GM15510 (cell line): ENCODE measurements around the gene PGAM2.

Experiments
- POLR2A ChIP-seq: IDR thresholded peaks from 3 replicates; pipeline ENCODE4 v1.6.1; 2011; ENCODE audit warnings: borderline replicate concordance; ENCODE audit not compliant: insufficient read length; ENCODE audit errors: extremely low read depth

The PGAM2 gene

DNA sequence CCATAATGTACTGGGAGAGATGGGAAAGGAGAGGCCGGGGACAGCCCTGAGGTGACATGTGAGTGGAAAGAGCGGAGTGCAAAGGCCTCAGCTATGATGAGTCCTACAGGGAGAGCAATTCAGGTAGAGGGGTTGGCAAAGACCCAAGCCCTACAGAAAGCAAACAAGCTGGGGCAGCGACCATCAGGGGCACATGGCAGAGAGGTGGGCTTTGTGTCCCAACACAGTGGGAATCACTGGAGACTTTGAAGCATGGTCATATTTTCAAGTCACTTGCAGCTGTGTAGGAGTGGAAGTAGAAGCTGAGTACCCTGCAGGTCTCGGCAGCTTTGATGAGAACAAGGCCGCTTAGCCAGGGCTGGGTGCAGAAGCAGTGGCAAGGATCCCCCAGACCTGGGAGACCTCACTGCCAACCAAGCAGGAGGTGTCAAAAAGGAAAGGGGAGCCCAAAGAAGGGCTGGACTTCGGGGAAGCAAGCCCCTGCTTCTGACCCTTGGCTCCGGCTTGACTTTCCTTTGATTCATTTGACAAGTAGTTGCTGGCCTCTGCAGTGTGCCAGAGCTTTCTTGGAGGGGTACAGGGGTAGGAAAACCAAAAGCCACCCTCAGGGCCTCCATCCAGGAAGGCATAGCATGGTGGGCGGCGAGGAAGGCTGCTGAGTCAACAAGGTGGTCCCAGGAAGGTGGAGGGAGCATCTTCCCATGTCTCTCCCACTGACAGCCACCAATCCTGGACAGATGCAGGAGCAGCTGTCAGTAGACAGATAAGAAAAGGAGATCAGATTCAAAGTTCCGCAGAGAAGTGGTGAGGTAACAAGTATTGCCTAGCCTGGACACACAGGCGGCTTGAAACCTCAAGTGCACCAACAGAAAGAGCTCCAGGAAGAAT is 1.9 kb upstream of the PGAM2 start:
- no peak for TF ChIP-seq POLR2A

DNA sequence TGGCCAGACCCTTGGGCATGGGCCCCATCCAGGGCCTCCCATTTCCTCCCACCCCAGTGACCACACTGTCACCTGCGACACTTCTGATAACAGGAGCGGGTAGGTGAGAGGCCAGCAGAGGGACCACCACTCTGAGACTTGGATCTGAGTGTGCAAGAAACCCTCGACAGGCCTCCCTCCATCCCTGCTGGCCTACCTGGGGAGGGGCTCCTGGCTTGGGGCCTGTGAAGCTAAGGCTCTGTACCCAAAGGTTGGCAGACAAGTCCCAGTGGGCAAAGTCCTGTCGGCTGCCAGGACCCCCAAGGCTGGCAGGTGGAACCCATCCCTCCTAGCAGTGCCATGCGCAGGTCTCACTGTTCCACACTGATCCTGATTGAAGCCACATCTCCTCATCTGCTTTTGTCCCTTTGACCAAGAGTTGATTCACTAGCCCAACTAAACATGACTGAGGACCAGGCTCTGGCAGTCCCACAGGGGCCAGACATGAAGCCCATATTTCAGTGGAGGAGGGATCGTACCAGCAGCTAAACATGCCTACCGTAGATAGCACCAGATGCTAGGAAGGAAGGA is 1.2 kb upstream of the PGAM2 start:
- no peak for TF ChIP-seq POLR2A

DNA sequence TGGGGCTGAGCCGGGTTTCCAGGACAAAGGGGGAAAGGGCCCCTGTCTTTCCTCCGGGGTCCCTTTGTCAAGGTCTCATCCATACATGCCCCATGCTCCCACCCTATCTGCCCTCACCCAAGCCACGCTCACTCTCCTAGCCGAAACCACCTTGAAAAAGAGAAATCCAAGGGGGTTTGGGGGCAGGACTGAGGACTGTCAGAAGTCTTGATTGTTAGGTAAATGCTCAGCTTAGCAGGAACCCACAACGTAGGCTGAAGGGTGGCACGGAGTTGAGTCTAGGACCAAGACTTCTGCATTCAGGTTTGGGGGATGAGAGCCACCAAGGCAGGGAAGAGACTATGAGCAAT is 719 bp upstream of the PGAM2 start:
- no peak for TF ChIP-seq POLR2A

DNA sequence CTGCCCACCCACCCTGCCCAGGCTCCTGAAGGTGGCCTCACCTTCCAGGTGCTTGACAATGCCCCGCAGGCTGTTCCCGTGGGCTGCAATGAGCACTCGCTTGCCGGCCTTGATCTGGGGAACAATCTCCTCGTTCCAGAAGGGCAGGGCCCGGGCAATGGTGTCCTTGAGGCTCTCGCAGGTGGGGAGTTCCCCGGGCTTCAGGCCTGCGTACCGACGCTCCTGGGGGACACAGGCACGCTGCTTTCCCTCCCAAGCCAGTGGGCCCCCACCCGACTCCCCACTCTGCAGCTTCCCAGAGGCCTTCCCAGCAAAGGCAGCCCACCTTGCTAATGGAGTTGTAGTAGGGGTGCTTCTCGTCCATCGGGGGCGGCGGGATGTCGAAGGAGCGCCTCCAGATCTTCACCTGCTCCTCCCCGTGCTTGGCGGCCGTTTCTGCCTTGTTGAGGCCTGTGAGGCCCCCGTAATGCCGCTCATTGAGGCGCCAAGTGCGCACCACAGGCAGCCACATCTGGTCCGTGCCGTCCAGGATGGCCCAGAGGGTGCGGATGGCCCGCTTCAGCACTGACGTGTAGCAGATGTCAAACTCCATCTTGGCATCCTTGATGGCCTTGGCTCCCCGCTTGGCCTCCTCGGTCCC is 456 bp downstream of the PGAM2 start:
- TF ChIP-seq POLR2A: no peak

DNA sequence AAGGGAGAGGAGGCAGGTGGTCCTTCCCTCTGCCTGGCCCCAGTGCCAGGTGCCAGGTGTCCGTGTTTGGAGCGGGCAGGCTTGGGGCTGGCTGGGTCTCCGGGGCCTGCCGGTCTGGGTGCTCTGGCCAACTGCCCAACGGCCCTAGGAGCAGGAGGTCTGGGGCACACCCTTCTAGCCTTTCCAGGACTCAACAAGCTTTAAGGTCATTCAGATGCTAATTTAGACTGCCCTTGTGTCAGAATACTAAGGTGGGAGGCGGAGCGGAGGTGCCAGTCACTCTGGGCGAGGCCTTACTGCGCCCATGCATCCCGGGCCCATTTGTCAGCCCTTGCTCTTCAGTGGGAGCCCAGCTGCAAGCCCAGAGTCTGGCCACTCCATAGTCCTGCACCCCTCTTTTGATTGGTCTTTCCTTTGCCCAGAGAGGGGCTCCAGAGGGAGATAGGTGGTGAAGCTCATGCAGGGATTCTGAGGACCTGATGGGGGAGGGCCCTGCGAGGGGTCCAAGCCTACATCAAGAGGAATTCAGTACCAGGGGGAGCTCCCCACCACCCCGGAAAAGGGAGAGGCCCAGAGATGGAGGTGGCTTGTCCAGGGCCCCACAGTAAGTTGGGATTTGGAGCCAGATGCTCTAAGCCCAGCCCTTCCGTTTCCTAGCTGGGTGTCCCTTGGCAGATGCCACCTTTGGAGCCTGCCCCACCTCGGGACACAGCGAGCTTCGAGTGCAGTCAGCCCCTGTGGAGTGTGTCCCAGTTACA is 1.3 kb downstream of the PGAM2 start:
- no peak for TF ChIP-seq POLR2A

DNA sequence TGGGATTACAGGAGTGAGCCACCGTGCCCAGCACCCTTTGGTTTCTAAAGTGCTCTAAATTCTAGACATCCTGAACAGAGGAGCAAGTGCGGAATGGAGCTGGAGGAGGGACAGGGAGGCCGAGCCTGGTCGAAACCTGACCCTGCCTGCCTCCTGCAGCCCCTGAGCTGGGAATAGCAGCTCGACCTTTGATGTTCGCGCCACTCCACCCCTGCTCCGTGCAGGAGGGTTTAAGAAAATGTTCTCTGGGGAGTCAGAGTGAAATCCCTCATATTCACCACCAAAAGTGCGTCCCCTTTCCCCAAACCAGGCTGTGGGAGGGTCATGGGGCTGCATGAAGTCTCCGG is 1.8 kb downstream of the PGAM2 start:
- no peak for TF ChIP-seq POLR2A

DNA sequence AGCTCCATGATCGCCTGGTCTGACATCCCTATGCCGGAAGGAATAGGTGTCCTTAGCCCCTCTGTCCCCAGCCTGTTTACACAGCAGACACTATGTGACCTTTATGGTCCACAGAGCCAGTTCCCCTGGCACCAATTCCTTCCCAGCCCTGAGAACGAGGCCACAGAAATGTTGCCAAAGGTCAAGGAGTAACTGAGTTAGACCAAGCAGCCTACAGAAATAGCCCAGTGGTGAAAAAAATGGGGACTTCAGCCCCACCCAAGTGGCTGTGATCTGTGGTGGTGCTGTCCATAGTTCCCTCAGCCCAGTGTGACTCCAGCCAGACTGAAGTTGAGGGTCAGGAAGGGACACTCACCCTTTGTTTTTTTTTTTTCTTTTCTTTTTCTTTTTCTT is 2.5 kb downstream of the PGAM2 start:
- no peak for TF ChIP-seq POLR2A

DNA sequence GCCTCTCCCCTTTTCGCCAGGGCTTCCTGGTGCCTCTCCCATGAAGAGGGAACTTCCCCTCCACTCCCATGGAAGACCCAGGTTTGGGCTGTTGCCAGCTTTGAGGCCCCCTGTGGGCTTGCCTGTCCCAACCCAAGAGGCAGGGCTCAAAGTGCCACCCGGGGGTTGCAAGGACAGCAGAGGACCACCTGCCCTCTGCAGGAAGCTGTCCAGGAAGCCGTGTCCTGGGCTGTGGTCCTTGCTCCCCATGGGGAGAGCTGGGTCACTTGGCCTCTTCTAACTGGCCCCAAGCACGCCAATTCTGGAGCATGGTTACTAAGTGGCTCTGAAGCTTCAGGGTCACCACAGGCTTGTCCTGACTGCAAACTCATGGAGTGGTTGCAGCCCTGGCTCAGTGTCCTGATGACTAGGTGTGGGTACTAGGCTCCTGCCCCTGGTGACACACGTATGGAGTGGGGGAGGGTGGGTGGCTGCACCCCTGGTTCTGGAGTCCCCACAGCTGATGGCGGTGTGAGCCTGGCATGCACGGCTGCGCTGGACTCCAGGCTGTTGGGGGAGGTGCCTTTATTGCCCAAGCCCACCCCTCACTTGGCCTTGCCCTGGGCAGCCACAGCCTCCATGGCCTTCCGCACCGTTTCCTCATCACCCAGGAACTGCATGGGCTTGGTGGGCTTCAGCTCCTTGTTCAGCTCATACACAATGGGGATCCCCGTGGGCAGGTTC is 3.0 kb downstream of the PGAM2 start:
- no peak for TF ChIP-seq POLR2A

DNA sequence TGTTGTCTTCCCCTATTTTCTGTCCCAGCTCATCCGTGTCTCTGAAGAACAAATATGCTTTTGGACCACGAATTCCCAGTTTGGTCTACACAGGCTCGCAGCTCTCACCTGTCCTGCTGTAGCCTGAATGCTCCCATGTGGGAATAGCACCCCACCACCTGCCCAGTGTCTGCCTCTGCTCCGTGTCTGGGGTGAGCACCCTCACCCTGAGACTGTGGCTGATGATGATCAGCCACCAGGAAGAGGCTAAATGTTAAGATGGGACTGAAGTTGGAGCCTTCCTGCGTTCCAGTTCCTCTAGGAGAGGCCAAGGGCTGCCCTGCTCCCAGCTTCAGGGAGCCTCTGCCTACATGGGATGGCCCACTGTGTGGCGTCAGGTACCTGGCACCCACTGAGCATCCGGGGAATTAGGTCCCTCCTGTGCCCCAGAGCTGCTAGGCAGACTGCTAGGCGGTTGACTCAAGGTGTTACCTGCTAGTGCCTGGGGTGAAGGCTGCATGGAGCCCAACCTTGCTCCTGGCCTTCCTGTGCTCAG is 3.7 kb downstream of the PGAM2 start:
- no peak for TF ChIP-seq POLR2A

DNA sequence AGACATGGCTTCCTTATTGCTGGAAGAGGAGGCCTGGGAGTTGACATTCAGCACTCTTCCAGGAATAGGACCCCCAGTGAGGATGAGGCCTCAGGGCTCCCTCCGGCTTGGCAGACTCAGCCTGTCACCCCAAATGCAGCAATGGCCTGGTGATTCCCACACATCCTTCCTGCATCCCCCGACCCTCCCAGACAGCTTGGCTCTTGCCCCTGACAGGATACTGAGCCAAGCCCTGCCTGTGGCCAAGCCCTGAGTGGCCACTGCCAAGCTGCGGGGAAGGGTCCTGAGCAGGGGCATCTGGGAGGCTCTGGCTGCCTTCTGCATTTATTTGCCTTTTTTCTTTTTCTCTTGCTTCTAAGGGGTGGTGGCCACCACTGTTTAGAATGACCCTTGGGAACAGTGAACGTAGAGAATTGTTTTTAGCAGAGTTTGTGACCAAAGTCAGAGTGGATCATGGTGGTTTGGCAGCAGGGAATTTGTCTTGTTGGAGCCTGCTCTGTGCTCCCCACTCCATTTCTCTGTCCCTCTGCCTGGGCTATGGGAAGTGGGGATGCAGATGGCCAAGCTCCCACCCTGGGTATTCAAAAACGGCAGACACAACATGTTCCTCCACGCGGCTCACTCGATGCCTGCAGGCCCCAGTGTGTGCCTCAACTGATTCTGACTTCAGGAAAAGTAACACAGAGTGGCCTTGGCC is 4.3 kb downstream of the PGAM2 start:
- TF ChIP-seq POLR2A: no peak

DNA sequence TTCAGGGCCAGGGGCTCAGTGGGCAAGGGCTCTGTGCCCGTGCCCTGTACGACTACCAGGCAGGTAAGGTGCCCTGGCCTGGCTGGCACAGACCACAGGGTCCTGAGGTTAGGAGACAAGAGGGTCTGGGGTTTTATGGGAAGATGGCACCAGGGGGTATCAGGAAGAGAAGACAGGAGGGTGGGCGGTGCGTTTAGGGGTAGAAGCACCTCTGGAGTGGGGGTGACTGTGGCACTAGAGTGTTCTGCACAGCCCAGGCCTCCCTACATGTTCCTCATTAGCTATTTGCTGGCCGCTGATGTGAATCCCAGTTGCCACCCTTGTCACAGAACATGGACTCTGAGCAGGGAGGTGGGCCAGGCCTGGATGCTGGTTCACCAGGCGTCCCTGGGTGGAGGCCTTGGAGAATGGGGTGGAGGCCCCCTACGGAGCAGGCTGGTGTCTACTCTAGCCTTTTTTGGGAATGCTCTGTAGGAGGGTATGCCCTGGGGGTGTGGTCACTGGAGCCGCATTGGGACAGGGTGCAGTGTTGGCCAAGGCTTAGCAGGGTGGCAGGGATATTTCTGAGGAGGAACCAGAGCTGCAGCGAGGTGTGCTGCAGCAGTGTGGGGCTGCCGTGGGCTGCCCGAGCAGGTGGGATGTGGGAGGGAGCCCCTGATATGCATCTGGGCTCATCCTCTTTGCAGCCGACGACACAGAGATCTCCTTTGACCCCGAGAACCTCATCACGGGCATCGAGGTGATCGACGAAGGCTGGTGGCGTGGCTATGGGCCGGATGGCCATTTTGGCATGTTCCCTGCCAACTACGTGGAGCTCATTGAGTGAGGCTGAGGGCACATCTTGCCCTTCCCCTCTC is 5.0 kb downstream of the PGAM2 start:
- TF ChIP-seq POLR2A: no peak

DNA sequence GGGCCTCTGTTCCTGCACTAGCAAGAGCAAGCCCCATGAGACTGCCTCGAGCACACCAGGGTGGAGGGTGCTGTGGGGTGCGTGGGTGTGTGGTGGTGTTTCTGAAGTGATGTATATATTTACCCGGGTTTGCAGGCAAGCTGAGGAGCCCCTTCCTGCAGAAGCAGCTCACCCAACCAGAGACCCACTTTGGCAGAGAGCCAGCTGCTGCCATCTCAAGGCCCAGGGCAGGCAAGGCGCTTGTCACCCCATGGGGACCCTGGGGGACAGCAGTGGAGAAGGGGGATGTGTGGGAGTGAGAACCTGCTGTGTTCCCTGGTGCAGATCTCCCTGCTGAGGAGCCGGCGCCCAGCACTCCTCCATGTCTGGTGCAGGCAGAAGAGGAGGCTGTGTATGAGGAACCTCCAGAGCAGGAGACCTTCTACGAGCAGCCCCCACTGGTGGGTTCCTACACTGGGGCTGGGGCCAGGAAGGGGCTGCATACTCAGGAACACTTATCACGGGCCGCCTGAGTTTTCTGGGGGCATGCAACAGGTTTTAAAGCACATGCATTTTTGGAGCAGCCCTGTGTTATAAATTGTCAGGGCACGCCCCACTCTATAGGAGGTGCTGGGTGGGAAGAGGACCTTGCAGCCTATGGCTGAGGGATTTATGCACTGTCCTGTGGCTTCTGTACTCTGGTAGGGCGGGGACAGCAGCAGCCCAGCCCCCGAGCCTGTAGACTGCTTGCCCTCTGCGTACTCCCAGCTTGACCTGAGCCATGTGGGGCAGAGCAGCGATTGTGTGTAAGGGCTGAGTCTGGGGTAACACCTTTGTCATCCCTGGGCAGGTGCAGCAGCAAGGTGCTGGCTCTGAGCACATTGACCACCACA is 5.9 kb downstream of the PGAM2 start:
- no peak for TF ChIP-seq POLR2A
